ENCODE results near the gene ASB18. TPM values are rescaled to one million over a fixed set of nuclear protein-coding genes. Genes with fewer than 3 reads are reported as not detected.

The ASB18 gene
- total and polyA plus RNA-seq, 8 donors, result not detected

GRCh38 chr2:236254001-236254400 lies 10.2 kb downstream of the ASB18 start:
- no peaks in the 10 kb centered on the region for H3K4me1 ChIP-seq
- intact Hi-C loops (cut with DNase I), result no loop called here
- ATAC-seq, result no peak
- no peak overlapping the region for H3K27ac ChIP-seq
- FAIRE-seq, result no peak
- 62 to 77% methylated on average over 3 of the region's 3 CpGs for WGBS, 2 donors
- H3K9me3 ChIP-seq, result no peaks in the 10 kb centered on the region
- H3K4me3 ChIP-seq, result no peak overlapping the region
- no peaks in the 10 kb centered on the region for H3K36me3 ChIP-seq
- DNase-seq, result no peak
- H3K27me3 ChIP-seq, result no peaks in the 10 kb centered on the region
- TF ChIP-seq CTCF (IDR thresholded peaks at IDR 0.05), result no peak

DNA sequence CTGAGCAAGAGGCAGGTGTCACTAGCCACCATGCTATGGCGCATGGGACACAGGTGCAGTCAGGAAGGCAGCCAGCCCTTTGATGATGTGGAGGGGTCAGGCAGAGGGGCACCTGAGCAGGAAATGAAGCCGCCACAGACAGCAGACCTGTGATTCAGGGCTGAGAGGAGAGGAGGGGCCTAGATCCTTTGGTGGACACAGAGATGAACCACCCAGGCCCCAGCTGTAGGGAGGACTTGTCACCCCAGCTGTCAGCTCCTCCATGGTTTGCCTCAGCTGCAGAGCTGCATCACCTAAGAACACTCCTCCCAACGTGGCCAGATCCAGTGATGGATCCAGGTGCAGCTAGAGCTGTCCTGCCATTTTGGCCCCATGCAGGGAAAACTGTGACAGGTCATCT lies 11.6 kb downstream of the ASB18 start:
- Histone ChIP-seq H3K27me3 (no peaks in the 10 kb centered on the region), H3K27ac (no peak overlapping the region)
- 55 to 59% methylated on average over 3 of the region's 3 CpGs for WGBS, 2 donors

GRCh38 chr2:236250909-236251579 lies 13.2 kb downstream of the ASB18 start:
- no peaks in the 10 kb centered on the region for H3K4me1 ChIP-seq
- TF ChIP-seq CTCF (IDR thresholded peaks at IDR 0.05), result no peak
- no peak for DNase-seq
- no peaks in the 10 kb centered on the region for H3K27me3 ChIP-seq
- no peak overlapping the region for H3K4me3 ChIP-seq
- ATAC-seq, result peak in 1 of 4 donors; percentile 17
- no peaks in the 10 kb centered on the region for H3K36me3 ChIP-seq
- 13 to 14% methylated on average over 13 of the region's 13 CpGs for WGBS, 2 donors
- intact Hi-C loops (cut with DNase I), result no loop called here
- no peaks in the 10 kb centered on the region for H3K9me3 ChIP-seq
- FAIRE-seq, result no peak
- H3K27ac ChIP-seq, result no peak overlapping the region

More for the DNA sequence above, 11.6 kb downstream of the ASB18 start:
- H3K4me1 ChIP-seq, result no peaks in the 10 kb centered on the region
- DNase-seq (no peak), FAIRE-seq (no peak), ATAC-seq (no peak)
- TF ChIP-seq CTCF (IDR thresholded peaks at IDR 0.05), result no peak
- H3K36me3 ChIP-seq, result no peaks in the 10 kb centered on the region
- H3K4me3 ChIP-seq, result no peak overlapping the region
- intact Hi-C loops (cut with DNase I), result no loop called here
- H3K9me3 ChIP-seq, result no peaks in the 10 kb centered on the region

GRCh38 chr2:236250286-236250685 lies 13.9 kb downstream of the ASB18 start:
- Histone ChIP-seq H3K27me3 (no peaks in the 10 kb centered on the region), H3K27ac (no peak overlapping the region), H3K4me3 (no peak overlapping the region), H3K36me3 (no peaks in the 10 kb centered on the region), H3K9me3 (no peaks in the 10 kb centered on the region), H3K4me1 (no peaks in the 10 kb centered on the region)
- no peak for DNase-seq
- TF ChIP-seq CTCF (IDR thresholded peaks at IDR 0.05), result no peak
- no peak for ATAC-seq
- intact Hi-C loops (cut with DNase I), result no loop called here
- 26 to 36% methylated on average over 3 of the region's 3 CpGs for WGBS, 2 donors
- FAIRE-seq, result no peak

DNA sequence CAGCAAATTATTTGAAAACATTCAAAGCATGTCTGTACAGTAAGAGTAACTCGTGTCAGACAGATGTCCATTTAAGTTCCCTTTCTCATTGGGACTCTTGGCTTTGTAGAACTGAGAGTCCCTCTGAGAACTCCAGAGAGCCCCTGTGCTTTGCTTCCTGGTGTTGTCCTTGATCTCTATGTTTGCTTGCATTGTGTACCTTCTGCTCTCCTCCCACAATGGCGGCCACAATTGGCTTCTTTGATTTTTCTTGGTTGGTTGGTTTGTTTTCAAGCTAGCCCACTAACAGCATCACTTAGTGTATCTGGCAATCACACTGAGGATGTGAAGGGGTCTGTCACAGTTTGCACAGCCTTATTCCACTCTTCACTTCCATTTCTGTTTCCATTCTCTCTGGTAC lies 15.1 kb downstream of the ASB18 start:
- intact Hi-C loops (cut with DNase I), result no loop called here
- no peaks in the 10 kb centered on the region for H3K27me3 ChIP-seq
- FAIRE-seq, result no peak

More for the DNA sequence above, 15.1 kb downstream of the ASB18 start:
- Histone ChIP-seq H3K36me3 (no peaks in the 10 kb centered on the region), H3K27ac (no peak overlapping the region), H3K4me3 (no peak overlapping the region), H3K9me3 (no peaks in the 10 kb centered on the region), H3K4me1 (no peaks in the 10 kb centered on the region)
- TF ChIP-seq CTCF (IDR thresholded peaks at IDR 0.05), result no peak
- DNase-seq (no peak), ATAC-seq (no peak)
- 40 to 52% methylated on average over 2 of the region's 2 CpGs for WGBS, 2 donors

Measured in pancreas (tissue), 10 donors.